SK-N-SH (cell line): ENCODE results near the gene SPSB4. TPM values are rescaled to one million over a fixed set of nuclear protein-coding genes. Genes with fewer than 3 reads are reported as not detected.

Experiments
- CTCF ChIA-PET: fragments of 300-600, 350-600 bp; formaldehyde crosslinking; extraction: SDS; loops from one replicate; lab custom pipeline; 2021; lab: Yijun Ruan, JAX
- POLR2A ChIA-PET: fragments of 350-600 bp; sonication (Branson Sonifier 250); formaldehyde crosslinking; extraction: SDS; loops from one replicate; lab custom pipeline; 2020; ENCODE audit warnings: antibody characterized with exemption, inconsistent platforms; lab: Yijun Ruan, JAX
- DNase-seq: peaks from one replicate; pipeline ENCODE4 v3.0.0; 2012
- H2AFZ ChIP-seq: fragments of 200-600 bp; sonication (generic); 2 replicates; pipeline ENCODE4 v1.8.1; 2016; ENCODE audit warnings: antibody characterized with exemption, mild to moderate bottlenecking, low read depth
- H3F3A ChIP-seq: fragments of 200-600 bp; sonication (generic); replicated peaks from 2 replicates; pipeline ENCODE3; 2016; ENCODE audit warnings: antibody characterized with exemption, mild to moderate bottlenecking; ENCODE audit not compliant: insufficient read depth
- H3K27ac ChIP-seq, 2 experiments: fragments of 200-500 bp in 1 of 2; fragments of 200-600 bp in 1 of 2; sonication (Bioruptor generic) in 1 of 2; sonication (generic), shearing (Covaris generic) in 1 of 2; 2 replicates each; pipeline versions ENCODE4 v1.5.1 to v1.6.1; 2014 to 2016; ENCODE audit warnings: low read depth in 2 of 2, inconsistent platforms in 1 of 2, low read length in 1 of 2, mild to moderate bottlenecking in 1 of 2, mixed read lengths in 1 of 2
- H3K27me3 ChIP-seq: fragments of 200-600 bp; sonication (generic), shearing (Covaris generic); 2 replicates; pipeline ENCODE4 v1.6.1; 2016; ENCODE audit warnings: mixed run types; ENCODE audit not compliant: insufficient read depth
- H3K36me3 ChIP-seq, 2 experiments: fragments of 200-500 bp in 1 of 2; fragments of 200-600 bp in 1 of 2; sonication (Bioruptor generic) in 1 of 2; sonication (generic) in 1 of 2; replicated peaks in 1 of 2; 2 replicates each; pipeline versions ENCODE3 to v1.5.1; 2014 to 2016; ENCODE audit warnings: low read length in 1 of 2, mild to moderate bottlenecking in 1 of 2; ENCODE audit not compliant: insufficient read depth in 2 of 2, control insufficient read depth in 1 of 2
- H3K4me1 ChIP-seq, 2 experiments: fragments of 200-500 bp in 1 of 2; fragments of 200-600 bp in 1 of 2; sonication (Bioruptor generic) in 1 of 2; sonication (generic), shearing (Covaris generic) in 1 of 2; 2 replicates each; pipeline versions ENCODE4 v1.5.1 to v1.6.1; 2014 to 2016; ENCODE audit warnings: low read depth in 1 of 2, low read length in 1 of 2, mixed run types in 1 of 2; ENCODE audit not compliant: insufficient read depth in 2 of 2, control insufficient read depth in 1 of 2
- H3K4me2 ChIP-seq: fragments of 200-600 bp; sonication (generic), shearing (Covaris generic); 2 replicates; pipeline ENCODE4 v1.6.1; 2017; ENCODE audit warnings: mixed run types
- H3K4me3 ChIP-seq, 2 experiments: fragments of 200-500 bp in 1 of 2; fragments of 200-600 bp in 1 of 2; sonication (Bioruptor generic) in 1 of 2; sonication (generic), shearing (Covaris generic) in 1 of 2; 2 replicates each; pipeline versions ENCODE4 v1.5.1 to v1.8.1; 2014 to 2016; ENCODE audit warnings: low read depth in 2 of 2, inconsistent platforms in 1 of 2, low read length in 1 of 2, mild to moderate bottlenecking in 1 of 2, mixed read lengths in 1 of 2, moderate library complexity in 1 of 2
- H3K79me2 ChIP-seq: fragments of 200-600 bp; sonication (generic); 2 replicates; pipeline ENCODE4 v1.8.1; 2017; ENCODE audit warnings: mild to moderate bottlenecking; ENCODE audit not compliant: insufficient read depth
- H3K9ac ChIP-seq: fragments of 200-600 bp; sonication (generic); 2 replicates; pipeline ENCODE4 v1.6.1; 2017; ENCODE audit warnings: mixed run types
- H3K9me2 ChIP-seq: fragments of 200-600 bp; sonication (generic); 2 replicates; pipeline ENCODE4 v1.6.1; 2017; ENCODE audit warnings: mixed run types
- H3K9me3 ChIP-seq: fragments of 200-600 bp; sonication (generic); 2 replicates; pipeline ENCODE4 v1.6.1; 2017; ENCODE audit warnings: mixed run types, mild to moderate bottlenecking, moderate library complexity
- H4K20me1 ChIP-seq: fragments of 200-600 bp; sonication (generic); 2 replicates; pipeline ENCODE4 v1.6.1; 2017; ENCODE audit warnings: mild to moderate bottlenecking, mixed run types; ENCODE audit not compliant: insufficient read depth
- FOXM1 ChIP-seq: IDR thresholded peaks from 2 replicates; pipeline ENCODE4 v1.4.0; 2012; ENCODE audit warnings: low read depth, mild to moderate bottlenecking
- GABPA ChIP-seq: IDR thresholded peaks from 2 replicates; pipeline ENCODE4 v1.4.0; 2012; ENCODE audit warnings: low read depth, mild to moderate bottlenecking
- JUND ChIP-seq: IDR thresholded peaks from 2 replicates; pipeline ENCODE4 v1.4.0; 2012
- RXRA ChIP-seq: IDR thresholded peaks from 2 replicates; pipeline ENCODE4 v1.4.0; 2012; ENCODE audit warnings: low read depth, mild to moderate bottlenecking, borderline replicate concordance
- SMC3 ChIP-seq: IDR thresholded peaks from 2 replicates; pipeline ENCODE4 v1.6.1; 2012; ENCODE audit warnings: low read depth, low read length, improper control_type of control experiment
- USF1 ChIP-seq: IDR thresholded peaks from 2 replicates; pipeline ENCODE4 v1.4.0; 2012; ENCODE audit warnings: low read depth, borderline replicate concordance
- USF2 ChIP-seq: fragments of 150-350 bp; IDR thresholded peaks from 2 replicates; pipeline ENCODE4 v1.6.1; 2017; ENCODE audit warnings: antibody characterized with exemption, low read length, low read depth, borderline replicate concordance
- YY1 ChIP-seq: IDR thresholded peaks from 2 replicates; pipeline ENCODE4 v1.4.0; 2012; ENCODE audit warnings: low read depth, mild to moderate bottlenecking
- WGBS: methylation state at CpG from one replicate; pipeline ENCODE4 v1.1.6; 2017; ENCODE audit warnings: low lambda C conversion rate; 5-methylcytosine and 5-hydroxymethylcytosine counted together
- polyA plus RNA-seq, 3 experiments: library from polyadenylated mRNA; depleted of rRNA; stranded (reverse); fragments of >200 nt; gene quantifications; 2 replicates each; pipeline ENCODE4 v1.2.3, GENCODE V29; 2012
- TF ChIP-seq, protein P1 (sequence below): fragments of 150-350 bp; IDR thresholded peaks from 2 replicates; pipeline ENCODE4 v1.6.1; 2016; ENCODE audit warnings: mild to moderate bottlenecking, low read depth, low read length

SPSB4 gene
- polyA plus RNA-seq, 1 of the 3 experiments (the other 2 are of a cell fraction), result 0.10 TPM

DNA sequence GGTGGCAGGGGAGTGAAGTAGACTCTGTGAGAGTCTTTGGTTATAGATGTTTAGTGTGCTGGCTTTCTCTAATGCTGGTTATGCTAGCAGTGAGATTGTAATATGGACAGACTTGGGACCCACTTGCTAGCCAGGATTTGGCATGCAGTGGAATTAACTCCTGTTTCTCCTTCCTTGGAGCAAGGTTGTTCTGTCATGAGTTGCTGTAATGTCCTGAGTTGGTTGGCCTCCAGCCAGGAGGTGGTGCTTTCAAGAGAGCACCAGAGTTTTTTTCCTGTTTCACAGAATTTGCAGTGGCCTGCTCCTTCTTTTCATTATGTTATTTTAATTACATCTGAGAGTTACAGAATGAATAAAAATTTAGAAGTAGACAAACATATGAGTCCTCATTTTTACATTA, 92.4 kb downstream of the SPSB4 start:
- TF ChIP-seq, protein P1, sequence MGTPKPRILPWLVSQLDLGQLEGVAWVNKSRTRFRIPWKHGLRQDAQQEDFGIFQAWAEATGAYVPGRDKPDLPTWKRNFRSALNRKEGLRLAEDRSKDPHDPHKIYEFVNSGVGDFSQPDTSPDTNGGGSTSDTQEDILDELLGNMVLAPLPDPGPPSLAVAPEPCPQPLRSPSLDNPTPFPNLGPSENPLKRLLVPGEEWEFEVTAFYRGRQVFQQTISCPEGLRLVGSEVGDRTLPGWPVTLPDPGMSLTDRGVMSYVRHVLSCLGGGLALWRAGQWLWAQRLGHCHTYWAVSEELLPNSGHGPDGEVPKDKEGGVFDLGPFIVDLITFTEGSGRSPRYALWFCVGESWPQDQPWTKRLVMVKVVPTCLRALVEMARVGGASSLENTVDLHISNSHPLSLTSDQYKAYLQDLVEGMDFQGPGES, result no peak
- no peak for TF ChIP-seq GABPA
- no peak for TF ChIP-seq YY1
- TF ChIP-seq JUND, result no peak
- TF ChIP-seq USF1, result no peak
- no peak for TF ChIP-seq RXRA
- no peak for TF ChIP-seq FOXM1
- no peak for TF ChIP-seq USF2
- Histone ChIP-seq H3K4me1 (no peaks in the 10 kb centered on the region), H3K9me3 (no peaks in the 10 kb centered on the region), H4K20me1 (no peaks in the 10 kb centered on the region), H3K4me3 (no peak overlapping the region), H2AFZ (no peak overlapping the region), H3F3A (no peaks in the 10 kb centered on the region), H3K36me3 (no peaks in the 10 kb centered on the region), H3K27ac (no peak overlapping the region), H3K9ac (no peak overlapping the region), H3K4me2 (no peak overlapping the region), H3K9me2 (no peaks in the 10 kb centered on the region), H3K27me3 (no peaks in the 10 kb centered on the region), H3K79me2 (no peaks in the 10 kb centered on the region)
- no peak for DNase-seq
- CTCF ChIA-PET, result interaction anchor here (0.9 to 1.3 kb wide), 3 partner anchors 48 to 132 kb away, joined by 3 to 4 read pairs (median 3); no protein-coding TSS in a partner anchor
- POLR2A ChIA-PET, result no interaction called here

- DNase-seq, result no peak
- ChIA-PET POLR2A (no interaction called here), CTCF (no interaction called here)
- no peaks in the 10 kb centered on the region for H3K9me2 ChIP-seq
- H3K4me1 ChIP-seq, result peaks cover 0 to 5% of the 10 kb centered on the region in 2 experiments; a peak in 1 of 4 replicates
- H2AFZ ChIP-seq, result no peak overlapping the region
- 16% methylated on average over 6 of the region's 11 CpGs for WGBS
- no peaks in the 10 kb centered on the region for H3K9me3 ChIP-seq
- H3K27me3 ChIP-seq, result no peaks in the 10 kb centered on the region
- H3K9ac ChIP-seq, result no peak overlapping the region
- TF ChIP-seq USF2 (no peak), SMC3 (no peak)
- H3K79me2 ChIP-seq, result no peaks in the 10 kb centered on the region
- H3K4me3 ChIP-seq, result no peak overlapping the region
- H3K36me3 ChIP-seq, result no peaks in the 10 kb centered on the region
- H3F3A ChIP-seq, result no peaks in the 10 kb centered on the region
- no peaks in the 10 kb centered on the region for H4K20me1 ChIP-seq
- no peak overlapping the region for H3K4me2 ChIP-seq
- H3K27ac ChIP-seq, result no peak overlapping the region
Measured at GRCh38 chr3:141146979-141147470, 95.9 kb downstream of the SPSB4 start.
